Stimulated activated naive CD4-positive, alpha-beta T cell treated with Interleukin-2 at 50 U/mL for 16 hours (primary cell): ENCODE measurements around the gene FKBP8.

Source experiments
- DNase-seq: peaks from one replicate; lab custom pipeline; 2025; lab: John Stamatoyannopoulos, UW

Gene FKBP8

DNA sequence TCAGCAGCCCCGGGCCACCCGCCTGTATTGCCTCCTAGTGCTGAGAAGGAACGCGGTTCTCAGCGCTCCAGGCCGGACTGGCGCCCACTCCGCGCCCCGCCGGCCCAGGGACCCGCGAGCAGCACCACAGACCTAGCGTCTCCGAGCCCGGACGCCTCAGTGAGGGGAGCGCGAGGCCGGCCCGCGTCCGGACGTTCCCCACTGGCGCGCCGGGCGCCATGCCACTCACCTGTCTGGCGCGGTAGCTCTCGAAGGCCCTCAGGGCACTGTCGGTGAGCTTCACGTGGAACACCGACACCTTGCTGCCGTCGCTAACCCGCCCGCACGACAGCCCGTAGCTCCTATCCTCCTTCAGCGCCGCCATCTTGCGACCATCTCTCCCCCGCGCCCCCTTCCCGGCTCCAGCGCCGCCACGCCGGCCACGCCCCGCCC lies 21.7 kb downstream of the FKBP8 start, which contains the start of gene ELL:
Gene ELL, minus strand, starts transcription at position 379 of the 432 bp plus-strand sequence. Its CDS starts 15 bp downstream, at position 364.
- DNase-seq, result no peak

DNA sequence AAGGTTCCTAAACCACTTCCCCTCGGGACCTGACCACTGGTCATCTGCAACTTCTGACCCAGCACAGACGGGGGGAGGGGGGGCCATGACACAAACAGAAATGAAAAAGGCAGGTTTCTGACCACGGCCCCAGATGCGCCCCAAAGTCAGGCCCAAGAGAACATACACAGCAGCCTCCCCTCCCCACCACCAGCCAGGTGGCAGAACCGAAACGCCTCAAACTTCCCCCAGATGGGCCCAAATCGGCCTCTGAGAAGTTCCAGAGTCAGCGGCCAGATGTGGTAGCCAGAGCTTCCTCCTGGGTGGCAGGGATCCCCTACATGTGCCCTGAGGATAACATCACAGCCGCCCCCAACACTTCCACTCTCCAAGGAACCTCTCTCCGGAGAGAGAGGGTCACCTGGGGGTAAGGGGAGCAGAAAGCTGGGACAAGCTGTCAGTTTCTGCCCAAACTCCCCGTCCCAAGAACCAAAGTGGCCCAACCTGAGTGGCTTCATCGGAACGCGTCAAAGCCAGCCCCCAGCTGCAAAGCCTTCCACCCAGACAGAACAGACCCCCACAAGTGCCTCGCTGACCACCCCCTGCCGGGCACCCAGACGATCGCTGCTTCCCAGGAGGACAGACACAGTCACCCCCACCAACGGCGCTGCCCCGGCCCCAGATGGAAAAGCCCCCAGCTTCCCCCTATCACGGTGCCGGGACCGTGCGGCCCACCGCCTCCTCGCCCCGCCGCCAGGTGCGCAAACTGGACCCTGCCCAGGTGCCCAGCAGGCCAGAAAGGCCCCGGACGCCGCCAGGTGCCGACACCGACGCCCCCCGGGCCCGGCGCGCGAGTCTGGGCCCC lies 22.3 kb downstream of the FKBP8 start:
- peak; percentile 13 for DNase-seq

DNA sequence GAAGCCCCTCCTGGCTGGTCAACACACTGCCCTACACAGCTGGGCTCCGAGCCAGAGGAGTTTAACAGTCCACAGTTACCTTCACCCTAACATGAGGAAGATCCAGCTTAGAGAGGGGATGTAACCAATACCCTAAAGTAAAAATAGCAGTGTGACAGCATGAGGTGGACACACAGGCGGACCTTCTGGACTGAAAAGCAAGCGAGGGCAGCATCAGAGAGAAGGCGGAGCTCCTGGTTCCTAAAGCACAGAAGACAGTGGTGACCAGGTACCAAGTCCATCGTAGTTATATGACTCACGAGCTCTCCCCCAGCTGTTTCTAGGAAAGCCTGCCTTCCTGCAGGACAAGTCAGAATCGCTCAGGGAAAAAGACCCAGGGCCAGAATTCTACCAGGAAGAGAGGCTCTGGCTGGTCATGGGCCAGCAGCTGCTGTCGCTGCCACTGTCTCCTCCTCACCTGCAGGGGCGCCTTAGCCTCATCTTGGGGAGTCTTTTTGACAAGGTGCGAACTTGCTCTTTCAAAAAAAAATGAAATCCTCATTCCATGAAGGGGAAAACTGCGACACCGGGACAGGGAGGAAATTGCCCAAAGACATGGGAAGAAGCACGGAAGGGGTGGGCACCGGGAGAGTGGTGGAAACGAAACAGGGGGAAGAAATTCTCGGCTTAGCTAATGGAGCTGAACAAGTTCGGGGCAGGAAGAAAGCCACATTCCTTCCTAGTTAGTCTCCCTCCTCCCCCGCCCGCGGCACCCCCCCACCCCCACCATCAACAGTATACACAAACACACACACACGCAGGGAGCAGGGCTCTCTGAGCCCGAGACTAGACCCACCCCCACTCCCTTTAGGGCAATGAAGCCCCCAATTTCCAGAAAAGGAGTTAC lies 23.2 kb downstream of the FKBP8 start:
- DNase-seq, result peak; percentile 43

DNA sequence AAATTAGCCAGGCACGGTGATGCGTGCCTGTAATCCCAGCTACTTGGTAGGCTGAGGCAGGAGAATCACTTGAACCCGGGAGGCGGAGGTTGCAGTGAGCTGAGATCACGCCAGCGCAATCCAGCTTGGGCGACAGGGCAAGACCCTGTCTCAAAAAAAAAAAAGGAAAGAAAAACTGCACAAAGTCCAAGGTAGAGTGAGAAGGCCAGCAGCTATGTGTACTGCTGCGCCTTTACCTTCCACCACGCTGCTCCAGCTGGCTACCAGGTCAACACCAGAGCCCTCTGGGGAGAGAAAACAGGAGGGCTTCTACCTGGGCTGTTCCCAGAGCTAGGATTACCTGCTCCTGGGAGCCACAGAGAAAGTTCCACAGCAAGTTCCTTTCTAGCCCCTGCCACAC lies 24.7 kb downstream of the FKBP8 start:
- no peak for DNase-seq

DNA sequence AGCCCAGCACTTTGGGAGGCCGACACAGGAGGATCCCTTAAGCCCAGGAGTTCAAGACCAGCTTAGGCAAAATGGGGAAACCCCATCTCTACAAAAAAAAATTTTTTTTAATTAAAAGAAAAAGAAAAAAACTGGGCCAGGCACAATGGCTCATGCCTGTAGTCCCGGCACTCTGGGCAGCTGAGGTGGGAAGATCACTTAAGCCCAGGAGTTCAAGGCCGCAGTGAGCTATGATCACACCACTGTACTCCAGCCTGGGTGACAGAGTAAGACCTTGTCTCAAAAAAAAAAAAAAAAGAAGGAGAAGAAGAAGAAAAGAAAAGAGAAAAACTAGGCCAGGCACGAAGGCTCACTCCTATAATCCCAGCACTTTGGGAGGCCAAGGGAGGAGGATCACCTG lies 25.8 kb downstream of the FKBP8 start:
- DNase-seq, result no peak

DNA sequence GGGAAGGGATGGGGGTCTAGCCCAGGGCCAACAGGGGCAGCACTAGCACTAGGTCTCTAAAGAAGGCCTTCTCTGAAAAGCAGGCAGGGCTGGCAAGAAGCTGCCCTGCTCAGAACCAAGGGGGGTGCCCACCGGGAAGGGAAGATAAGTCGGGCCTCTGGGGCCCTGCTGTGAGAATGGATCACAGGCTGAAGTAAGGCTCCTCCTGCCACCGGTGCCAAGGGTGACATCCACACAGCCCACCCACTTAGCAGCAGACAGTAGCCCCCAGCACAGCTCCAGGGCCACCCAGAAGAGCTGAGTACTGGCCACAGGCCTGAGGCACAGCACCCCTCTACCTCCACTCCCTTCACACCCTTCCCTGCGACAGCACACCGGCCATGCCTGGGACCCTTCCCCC lies 27.4 kb downstream of the FKBP8 start:
- DNase-seq, result no peak

DNA sequence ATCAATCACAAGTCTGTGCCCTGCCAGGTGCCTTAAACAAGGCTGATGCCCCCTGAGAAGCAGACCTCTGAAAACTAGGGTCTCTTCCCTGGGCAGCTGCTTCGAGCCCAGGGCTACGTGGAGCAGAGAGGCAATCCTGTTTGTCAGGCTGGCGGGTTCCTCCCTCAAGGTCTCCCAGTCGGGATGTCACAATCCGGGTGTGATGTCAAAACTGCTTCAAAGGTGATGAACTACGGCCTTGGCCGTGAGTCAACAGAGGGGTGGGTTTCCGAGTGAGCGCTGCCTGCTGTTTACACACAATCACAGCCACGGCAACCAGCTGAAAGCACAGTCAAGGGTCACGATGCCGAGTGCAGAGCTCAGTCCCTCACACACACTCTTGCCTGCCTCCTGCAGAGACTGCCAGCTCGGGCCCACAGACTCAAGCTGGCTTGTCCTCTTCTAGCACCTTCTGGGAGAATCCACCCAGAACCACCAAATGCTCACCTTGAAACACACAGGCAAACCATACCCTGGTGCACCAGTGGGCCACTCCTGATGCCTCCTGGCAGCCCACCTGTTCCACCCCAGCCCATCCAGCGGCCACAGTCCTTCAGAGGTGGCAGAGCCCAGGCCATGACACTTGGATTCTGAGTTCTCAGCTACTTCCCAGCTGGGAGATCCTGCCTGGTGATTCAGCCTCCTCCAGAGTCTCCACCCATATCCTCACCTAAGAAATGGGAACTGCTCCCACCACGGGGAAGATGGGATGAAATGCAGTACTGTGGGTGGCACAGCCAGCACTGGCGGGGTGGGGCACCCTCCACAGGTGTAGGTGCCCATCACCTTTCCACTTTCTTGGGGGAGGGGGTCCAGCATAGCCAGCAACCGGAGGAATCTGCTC lies 28.3 kb downstream of the FKBP8 start:
- DNase-seq, result no peak

DNA sequence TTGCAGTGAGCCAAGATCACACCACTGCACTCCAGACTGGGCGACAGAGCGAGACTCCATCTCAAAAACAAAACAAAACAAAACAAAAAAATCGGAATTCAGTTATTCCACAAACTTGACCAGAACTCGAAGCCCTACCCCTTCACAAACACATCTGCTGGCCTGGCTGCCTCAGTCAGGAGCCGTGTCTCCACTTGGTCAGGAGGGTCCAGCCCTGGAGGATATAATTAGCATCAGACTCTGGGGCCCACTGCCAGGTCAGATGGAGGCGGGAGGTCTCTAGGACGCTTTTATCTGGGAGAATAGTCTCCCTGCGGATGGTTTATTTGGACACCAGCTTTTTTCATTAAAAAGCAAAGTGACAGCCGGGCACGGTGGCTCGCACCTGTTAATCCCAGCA lies 29.5 kb downstream of the FKBP8 start:
- no peak for DNase-seq

DNA sequence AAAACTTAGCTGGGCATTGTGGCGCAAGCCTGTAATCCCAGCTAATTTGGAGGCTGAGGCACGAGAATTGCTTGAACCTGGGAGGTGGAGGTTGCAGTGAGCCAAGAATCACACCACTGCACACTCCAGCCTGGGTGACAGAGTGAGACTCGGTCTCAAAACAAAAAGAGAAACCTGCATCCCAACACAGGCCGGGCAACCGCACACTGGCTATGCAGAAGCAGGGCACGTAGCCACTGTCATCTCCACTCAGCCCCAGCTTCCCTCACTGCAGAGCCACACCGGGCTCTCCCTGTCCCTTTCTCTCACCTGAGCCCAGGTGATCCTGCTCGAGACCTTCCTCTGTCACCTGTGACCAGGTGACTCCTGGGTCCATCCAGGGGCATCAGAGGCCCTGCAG lies 33.2 kb downstream of the FKBP8 start:
- DNase-seq, result no peak

DNA sequence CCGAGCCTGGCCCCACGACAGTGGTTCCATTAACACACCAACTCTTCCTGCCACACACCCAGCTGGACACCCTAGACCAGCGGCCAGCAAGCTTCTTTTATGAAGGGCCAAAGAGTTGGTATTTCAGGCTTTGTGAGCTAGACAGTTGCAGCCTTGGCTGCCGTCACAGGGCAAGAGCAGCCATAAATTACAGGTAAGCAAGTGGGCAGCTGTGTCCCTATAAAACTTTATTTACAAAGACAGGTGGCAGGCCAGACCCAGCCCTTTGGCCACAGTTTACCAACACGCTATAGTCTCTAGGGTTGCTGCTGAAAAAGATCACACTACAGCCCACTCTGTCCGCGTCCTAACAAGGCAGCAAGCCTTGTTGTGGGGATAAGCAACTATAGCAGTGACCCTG lies 34.8 kb downstream of the FKBP8 start:
- no peak for DNase-seq

DNA sequence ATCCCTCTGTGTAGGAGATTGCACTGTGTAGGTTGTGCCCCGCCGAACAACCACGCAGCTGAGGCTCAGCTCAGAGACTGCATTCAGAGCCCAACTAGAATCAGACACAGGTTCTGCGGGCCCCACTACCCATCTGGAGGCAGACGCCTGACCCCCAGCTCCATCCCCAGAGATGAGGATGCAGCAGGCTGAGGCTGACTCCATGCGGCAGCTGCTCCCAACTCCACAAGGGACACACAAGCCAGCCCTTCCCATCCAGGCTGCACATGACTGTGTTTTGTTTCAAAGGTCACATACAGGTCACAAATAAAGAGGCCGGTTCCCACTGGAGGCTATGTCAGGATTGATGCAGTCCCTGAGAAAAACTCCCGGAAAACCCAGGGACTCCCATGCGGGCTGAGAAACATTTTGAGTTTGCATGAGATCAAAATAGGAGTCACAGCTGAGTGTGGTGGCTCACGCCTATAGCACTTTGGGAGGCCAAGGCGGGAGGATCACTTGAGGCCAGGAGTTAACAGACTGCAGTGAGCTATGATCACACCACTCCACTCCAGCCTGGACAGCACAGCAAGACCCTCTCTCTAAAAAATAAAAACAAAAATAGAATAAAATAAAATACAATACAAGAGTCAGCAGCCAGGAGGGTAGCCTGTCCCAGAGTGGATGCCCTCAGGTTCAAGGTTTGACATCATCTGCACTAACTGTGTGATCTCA lies 35.5 kb downstream of the FKBP8 start:
- no peak for DNase-seq

DNA sequence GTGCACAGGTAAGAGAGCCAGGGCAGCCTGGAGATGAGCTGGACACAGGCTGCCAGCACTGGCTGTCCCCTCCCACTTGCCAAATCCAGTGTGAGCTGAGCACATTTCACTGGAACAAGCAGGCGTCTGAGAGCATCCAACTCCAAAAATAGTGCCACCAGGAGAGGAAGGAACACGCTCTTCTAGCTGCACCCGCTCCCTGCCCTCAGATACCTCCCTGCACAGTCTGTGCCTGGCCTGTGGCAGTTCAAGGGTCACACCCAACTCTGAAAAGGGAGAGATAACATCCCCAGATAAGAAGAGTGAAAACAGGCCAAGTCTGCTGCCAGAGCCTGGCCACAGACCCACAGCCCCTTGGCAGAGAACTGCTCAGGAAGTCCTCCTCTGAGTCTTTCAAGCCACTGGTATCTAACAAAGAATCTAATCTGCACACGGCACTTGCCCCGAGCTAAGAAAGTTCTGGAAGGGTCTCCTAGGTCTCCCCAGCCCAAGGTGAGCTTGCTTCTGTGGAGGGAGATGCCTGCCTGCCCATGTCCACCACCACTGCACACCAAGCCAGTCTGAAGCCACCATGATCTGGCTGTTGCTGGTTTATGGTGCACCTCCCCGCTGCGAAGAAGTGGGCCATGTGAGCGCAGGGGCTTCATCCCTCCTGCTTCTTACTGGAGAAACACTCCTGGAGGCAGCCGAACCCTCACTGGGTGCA lies 36.2 kb downstream of the FKBP8 start:
- peak; percentile 22 for DNase-seq

DNA sequence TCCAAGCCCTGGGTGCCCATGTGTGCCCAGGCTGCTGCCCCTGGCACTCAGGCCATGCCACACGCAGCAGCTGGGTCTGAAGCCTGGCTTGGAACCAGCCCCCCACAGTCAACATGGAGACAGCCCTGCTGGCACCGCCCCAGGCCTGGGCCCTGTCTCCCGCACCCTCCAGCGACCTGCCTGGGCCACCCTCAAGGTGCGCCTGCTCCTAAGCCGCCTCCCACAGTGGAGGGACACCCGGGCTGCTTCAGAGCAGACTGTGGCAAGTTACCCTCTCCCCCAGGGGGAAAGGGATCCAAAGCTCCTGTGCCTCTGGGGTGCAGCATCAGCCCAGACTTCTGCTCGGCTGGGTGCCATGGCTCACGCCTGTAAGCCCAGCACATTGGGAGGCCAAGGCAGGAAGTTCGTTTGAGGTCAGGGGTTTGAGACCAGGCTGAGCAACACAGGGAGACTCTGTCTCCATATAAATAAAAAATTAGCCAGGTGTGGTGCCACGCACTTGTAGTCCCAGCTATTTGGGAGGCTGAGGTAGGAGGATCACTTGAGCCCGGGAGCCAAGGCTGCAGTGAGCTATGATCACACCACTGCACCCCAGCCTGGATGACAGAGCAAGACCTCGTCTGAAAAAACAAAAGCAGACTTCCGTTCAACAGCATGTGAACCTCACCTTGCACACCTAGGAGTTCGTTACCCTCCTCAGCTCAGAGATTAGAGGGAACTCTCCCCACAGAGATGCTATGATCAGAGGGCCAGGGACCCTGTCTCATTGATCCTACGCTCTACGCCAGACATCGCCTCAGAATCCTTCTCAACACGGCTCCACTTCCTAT lies 37.1 kb downstream of the FKBP8 start:
- DNase-seq, result no peak

DNA sequence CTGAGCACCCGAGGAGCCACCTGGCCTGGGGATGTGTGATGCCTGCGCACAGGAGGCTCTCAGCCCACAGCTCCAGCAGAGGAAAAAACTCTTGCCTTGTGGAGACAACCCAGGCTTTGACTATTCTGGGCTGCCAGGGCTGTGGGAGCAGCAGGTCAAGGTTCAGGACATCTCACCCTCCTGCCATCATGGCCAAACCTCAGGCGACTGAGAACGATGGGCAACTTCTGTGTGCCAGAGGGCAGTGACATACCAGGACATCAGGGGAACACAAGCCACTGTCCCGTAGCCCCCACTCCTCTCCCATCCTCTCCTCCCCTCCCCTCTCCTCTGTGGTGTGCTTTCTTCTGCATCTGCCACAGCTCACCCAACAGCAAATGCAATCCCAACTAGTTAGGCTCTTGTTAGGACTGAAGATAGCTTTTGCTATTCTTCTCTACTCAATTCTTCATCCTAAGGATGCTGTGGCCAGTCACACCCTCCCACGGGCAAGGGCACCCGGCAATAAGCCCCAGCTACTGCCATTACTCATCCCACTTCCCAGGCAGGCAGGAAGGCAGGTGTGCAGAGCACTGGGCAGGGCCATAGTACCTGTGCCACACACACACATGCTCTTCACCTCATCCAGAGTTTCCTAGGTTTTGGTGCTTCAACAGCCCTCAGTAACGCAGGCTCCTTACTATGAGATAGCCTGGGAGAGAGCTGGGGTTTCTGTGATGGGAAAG lies 38.3 kb downstream of the FKBP8 start:
- DNase-seq, result no peak

DNA sequence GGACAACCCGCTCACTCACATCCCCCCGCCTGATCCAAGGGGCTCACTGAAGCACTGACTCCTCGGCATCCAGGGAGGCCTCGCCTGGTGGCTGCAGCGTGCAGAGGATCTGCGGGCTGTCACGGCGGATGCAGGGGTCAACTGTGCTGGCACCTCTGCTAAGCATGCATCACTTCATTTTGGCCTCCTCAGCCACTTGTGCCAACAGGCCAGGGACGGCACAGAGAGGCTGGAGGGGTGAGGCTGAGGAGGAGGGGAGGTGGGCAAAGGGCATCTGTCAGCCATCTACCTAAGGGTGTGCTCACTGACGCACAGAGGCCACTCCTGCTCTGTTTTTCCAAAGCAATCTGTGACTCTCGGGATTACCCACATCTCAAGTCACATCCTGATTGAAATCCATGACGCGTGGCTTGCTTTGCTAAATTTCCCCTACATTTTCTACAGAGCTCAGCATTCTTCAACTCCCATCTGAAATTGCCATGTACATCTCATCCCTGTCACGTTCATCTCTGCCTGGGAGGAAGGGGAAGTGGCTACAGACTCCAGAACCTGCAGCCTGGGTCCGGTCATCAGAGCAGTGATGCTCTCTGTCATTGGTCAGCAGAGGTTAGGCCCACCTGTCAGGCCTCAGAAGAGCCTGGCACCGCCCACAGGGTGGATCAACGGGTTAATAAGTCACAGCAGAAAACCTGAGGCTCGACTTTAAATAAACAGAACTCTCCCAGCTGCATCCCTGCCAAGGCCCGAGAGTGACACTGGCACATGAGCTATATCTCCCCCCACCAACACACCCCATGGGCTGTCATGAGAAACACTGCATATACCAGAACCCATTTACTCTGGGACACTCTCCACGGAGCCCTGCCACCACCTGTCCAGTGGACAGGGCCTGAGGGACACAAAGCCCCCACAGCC lies 39.1 kb downstream of the FKBP8 start:
- no peak for DNase-seq

DNA sequence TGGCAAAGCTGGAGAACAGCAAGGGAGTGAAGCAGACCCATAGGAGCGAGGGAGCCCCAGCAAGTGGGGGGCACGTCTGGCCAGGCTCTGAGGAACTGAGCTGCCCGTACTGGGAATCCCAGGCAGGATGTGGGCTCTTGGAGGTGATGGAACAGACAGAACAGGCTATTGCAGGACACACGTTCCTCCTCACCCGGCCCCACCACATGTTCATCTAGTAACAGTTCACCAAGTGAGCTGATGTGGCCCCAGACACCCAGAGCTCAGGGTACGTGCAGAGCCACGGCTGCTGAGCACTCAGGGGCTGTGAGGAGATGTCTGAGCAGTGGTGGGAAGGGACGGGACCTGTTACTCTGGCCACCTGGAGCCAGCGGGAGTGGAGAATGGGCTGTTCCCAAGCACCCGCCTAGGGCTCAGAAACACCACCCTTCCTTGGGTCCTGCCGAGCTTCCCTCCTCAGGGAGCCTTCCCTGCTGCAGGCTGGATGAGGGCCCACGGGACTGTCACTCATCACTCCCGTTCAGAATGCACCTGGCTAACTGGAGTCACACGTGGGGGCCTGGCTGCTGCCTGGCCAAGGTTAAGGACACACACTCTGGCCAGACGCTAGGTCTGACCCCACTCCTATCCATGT lies 39.9 kb downstream of the FKBP8 start:
- DNase-seq, result no peak

DNA sequence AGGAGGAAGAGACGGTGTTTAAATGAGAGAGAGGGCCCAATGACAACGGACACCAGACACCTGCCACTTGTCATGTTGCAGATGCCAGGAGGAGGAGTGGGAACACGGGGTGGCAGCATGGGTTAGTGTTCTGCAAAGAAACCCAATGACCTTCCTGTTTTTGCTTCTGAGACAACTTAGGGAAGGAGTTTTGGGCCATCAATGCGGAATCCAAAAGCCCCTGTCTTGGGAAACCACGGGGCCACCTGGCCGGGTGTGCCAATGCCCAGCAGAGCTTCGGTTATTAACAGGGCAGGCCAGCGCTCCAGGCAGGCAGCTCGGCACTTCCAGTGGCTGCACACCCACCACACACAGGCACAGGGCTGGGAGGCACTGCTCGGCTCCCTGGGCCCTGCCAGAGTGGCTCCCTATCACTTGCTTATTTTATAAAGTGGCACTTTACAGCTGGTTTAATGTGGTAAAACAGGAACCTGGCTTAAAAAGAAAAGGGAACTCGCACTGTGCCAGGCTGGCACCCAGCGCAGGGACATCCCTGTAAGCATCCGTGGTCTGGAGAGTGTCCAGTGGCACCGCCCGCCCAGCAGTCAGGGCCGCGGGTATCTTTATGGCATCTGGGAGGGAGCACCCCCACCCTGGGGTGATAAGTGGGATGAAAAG lies 40.6 kb downstream of the FKBP8 start:
- DNase-seq, result no peak
